Right atrium auricular region (tissue), 2 donors: ENCODE results near the gene GPC1. TPM values are rescaled to one million over a fixed set of nuclear protein-coding genes. Genes with fewer than 3 reads are reported as not detected.

Experiments used
- DNase-seq: peaks from one replicate; pipeline ENCODE4 v3.0.0-alpha.2; 2019; ENCODE audit warnings: low spot score
- H3K27ac ChIP-seq, 2 donors: fragments of 200-600 bp; sonication (generic); 1 replicate in 1 of 2; 2 replicates in 1 of 2; pipeline ENCODE4 v1.5.1; 2016 to 2019
- H3K27me3 ChIP-seq, 2 donors: fragments of 200-600 bp; sonication (generic); one replicate each; pipeline versions ENCODE4 v1.5.1 to v1.6.0; 2017 to 2019
- H3K36me3 ChIP-seq: fragments of 200-600 bp; sonication (generic); one replicate; pipeline ENCODE4 v1.5.1; 2016
- H3K4me1 ChIP-seq, 2 donors: fragments of 200-600 bp; sonication (generic); one replicate each; pipeline versions ENCODE4 v1.5.1 to v1.6.0; 2017 to 2019
- H3K4me3 ChIP-seq, 2 donors: fragments of 200-600 bp; sonication (generic); 1 replicate in 1 of 2; 2 replicates in 1 of 2; pipeline ENCODE4 v1.5.1; 2017 to 2019; ENCODE audit warnings: mild to moderate bottlenecking in 1 of 2, moderate library complexity in 1 of 2
- H3K9me3 ChIP-seq, 2 donors: fragments of 200-600 bp; sonication (generic); one replicate each; pipeline ENCODE4 v1.5.1; 2019
- total RNA-seq, 2 donors: library from RNA; depleted of rRNA; stranded (reverse); fragments of >200 nt; gene quantifications; one replicate each; pipeline ENCODE4 v1.1.0, GENCODE V29; 2016
- TF ChIP-seq, protein P1 (sequence below), 2 donors: fragments of 200-600 bp; sonication (generic); IDR thresholded peaks; one replicate each; pipeline ENCODE4 v1.5.1; 2019; ENCODE audit warnings: antibody characterized with exemption in 2 of 2

GPC1 gene
- total RNA-seq, 2 donors from 2014 or later = 77.4 to 103 TPM

DNA sequence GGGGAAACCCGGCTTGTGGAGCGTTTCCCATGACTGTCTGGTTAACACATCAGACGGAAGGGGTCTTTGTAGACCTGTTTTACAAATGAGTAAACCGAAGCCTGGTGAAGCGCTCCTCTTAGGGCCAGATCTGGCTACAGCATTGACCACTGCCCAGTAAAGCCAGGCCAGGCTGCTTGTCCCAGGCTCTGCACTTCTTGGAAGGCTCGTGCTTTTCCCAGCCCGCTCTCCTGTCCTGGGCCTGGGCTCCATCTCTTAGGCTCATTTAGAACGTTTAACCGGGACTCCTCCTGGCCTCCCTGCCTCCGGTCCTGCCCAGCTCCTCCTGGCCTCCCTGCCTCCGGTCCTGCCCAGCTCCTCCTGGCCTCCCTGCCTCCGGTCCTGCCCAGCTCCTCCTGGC lies 4.8 kb downstream of the GPC1 start:
- H3K4me3 ChIP-seq = no peak overlapping the region
- H3K27me3 ChIP-seq = no peaks in the 10 kb centered on the region
- no peak for DNase-seq
- no peak overlapping the region for H3K27ac ChIP-seq
- TF ChIP-seq, protein P1, sequence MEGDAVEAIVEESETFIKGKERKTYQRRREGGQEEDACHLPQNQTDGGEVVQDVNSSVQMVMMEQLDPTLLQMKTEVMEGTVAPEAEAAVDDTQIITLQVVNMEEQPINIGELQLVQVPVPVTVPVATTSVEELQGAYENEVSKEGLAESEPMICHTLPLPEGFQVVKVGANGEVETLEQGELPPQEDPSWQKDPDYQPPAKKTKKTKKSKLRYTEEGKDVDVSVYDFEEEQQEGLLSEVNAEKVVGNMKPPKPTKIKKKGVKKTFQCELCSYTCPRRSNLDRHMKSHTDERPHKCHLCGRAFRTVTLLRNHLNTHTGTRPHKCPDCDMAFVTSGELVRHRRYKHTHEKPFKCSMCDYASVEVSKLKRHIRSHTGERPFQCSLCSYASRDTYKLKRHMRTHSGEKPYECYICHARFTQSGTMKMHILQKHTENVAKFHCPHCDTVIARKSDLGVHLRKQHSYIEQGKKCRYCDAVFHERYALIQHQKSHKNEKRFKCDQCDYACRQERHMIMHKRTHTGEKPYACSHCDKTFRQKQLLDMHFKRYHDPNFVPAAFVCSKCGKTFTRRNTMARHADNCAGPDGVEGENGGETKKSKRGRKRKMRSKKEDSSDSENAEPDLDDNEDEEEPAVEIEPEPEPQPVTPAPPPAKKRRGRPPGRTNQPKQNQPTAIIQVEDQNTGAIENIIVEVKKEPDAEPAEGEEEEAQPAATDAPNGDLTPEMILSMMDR (IDR thresholded peaks at IDR 0.05) = no peak
- no peaks in the 10 kb centered on the region for H3K9me3 ChIP-seq
- no peaks in the 10 kb centered on the region for H3K36me3 ChIP-seq
- peaks cover 0 to 32% of the 10 kb centered on the region in 2 donors for H3K4me1 ChIP-seq

DNA sequence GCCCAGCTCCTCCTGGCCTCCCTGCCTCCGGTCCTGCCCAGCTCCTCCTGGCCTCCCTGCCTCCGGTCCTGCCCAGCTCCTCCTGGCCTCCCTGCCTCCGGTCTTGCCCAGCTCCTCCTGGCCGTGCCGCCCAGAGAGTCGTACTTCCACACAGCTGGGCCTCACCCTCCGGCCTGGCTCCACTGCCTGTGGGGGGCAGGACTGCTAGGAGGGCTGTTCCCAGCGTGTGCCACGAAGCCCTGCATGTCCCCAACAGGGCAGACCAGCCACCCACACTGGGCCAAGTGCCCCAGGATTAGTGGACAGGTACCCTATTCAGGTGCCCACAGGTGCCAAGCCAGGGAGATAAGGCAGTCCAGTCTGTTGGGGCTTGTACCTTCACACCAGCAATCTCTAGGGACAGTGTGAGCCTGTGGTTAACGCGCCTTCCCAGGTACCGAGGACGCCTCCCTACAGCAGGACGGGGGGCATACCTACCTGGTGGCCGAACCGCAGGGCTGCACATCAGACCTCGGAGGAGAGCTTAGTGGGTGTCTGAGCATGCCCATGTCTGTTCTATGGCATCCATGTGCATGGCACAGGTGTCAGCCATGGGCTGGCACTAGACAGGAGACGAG lies 5.3 kb downstream of the GPC1 start:
- Histone ChIP-seq H3K27ac (no peak overlapping the region), H3K36me3 (no peaks in the 10 kb centered on the region)

DNA sequence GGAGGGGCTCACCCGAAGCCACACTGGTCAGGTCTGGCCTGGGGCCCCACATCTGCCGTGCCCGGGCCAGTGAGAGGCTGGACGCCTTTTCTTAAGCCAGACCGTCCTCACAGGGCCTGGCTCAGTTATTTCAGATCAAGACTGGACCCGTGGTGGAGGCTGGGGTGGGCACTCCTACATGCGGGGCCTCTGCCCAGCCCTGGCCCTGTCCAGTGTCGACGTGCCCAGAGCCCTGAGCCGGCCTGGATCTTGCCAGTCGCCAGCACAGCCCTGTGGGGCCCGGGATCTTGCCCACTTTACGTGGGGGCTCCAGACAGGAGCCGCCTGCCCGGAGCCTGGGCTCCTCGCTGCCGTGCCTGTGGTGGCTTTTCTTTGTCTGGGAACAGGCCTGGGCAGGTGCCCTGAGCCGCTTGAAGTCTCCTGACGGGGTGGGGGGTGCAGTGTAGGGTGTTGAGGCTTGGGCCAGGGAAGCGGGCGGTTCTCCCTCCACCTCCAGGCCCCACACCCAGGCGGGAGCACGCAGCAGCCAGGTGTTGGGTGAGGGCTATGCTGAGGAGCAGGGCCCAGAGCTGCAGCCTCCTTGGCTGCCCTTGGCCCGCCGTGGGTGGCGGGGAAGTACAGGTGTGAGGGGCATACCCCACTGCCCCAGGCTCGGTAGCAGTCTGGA lies 6.0 kb downstream of the GPC1 start:
- Histone ChIP-seq H3K4me1 (peaks cover 0 to 25% of the 10 kb centered on the region in 2 donors), H3K4me3 (no peak overlapping the region), H3K9me3 (no peaks in the 10 kb centered on the region), H3K27ac (no peak overlapping the region), H3K36me3 (no peaks in the 10 kb centered on the region), H3K27me3 (no peaks in the 10 kb centered on the region)
- DNase-seq = no peak
- TF ChIP-seq, protein P1 (IDR thresholded peaks at IDR 0.05) = no peak

More for the DNA sequence above, 5.3 kb downstream of the GPC1 start:
- TF ChIP-seq, protein P1 (IDR thresholded peaks at IDR 0.05) = no peak
- Histone ChIP-seq H3K27me3 (no peaks in the 10 kb centered on the region), H3K4me1 (peaks cover 0 to 32% of the 10 kb centered on the region in 2 donors), H3K4me3 (no peak overlapping the region), H3K9me3 (no peaks in the 10 kb centered on the region)
- no peak for DNase-seq

DNA sequence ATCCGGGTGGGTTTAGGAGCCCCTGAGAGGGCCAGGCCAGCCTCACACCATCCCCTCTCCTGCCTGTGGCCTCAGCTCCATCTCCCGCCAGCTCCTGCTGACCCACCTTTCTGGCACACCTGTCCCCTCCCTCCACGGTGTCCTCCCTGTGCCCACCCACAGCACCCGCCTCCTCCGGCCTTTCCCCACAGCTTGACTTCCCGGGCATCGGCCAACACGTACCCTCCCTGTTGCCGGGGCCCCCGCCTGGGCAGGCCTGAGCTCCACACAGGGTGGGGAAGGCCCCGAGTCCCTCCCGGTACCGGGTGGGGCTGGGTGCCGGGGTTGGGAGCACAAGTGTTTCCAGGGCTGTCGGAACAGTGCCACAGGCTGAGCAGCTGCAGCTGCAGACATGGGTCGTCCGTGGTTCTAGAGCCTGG lies 6.5 kb downstream of the GPC1 start:
- Histone ChIP-seq H3K9me3 (no peaks in the 10 kb centered on the region), H3K4me3 (no peak overlapping the region), H3K27me3 (no peaks in the 10 kb centered on the region), H3K27ac (no peak overlapping the region), H3K36me3 (no peaks in the 10 kb centered on the region), H3K4me1 (peaks cover 0 to 20% of the 10 kb centered on the region in 2 donors)
- TF ChIP-seq, protein P1 (IDR thresholded peaks at IDR 0.05) = no peak
- no peak for DNase-seq

DNA sequence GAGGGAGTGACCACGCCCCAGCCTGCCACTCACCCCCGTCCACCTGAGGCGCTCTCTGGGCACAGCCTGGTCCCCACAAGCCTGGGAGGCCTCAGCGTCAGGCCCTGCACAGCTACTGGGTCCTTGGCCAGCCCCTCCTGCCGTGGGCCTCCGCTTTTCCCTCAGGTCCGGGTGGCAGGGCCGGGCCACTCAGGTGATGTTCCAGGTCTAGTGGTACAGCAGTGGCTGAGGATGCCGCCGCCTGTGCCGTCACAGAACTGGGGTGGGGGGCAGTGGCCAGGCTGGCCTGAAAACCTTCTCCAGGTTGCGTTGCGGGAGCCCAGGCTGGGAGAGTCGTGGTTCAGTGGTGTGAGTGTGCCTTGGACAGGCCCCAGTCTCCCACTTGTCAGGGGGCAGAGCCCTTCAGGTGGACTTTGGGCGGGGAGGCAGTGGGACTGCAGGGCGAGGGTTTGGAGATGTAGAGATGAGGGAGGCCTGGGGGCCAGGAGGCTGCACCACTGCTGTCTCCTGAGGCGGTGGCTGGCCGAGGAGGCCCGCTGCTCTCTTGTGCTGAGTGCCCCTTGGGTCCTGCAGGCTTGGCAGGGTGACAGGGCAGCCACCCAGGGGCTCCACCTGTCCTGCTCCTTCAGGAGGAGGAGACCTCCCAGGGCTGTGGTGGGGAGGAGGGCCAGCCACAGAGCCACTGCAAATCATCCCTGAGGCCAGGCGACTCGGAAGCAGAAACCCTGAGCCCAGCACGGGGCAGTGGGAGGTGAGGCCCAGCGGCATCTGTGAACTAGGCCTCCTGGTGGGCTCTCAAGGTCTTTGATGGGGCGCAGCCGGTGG lies 7.6 kb downstream of the GPC1 start:
- no peak for DNase-seq
- Histone ChIP-seq H3K27me3 (no peaks in the 10 kb centered on the region), H3K9me3 (no peaks in the 10 kb centered on the region), H3K4me3 (no peak overlapping the region), H3K27ac (no peak overlapping the region), H3K4me1 (peaks cover 0 to 15% of the 10 kb centered on the region in 2 donors), H3K36me3 (no peaks in the 10 kb centered on the region)
- TF ChIP-seq, protein P1 (IDR thresholded peaks at IDR 0.05) = no peak
